A549 (cell line): ENCODE data around the gene AFG3L2.

ENCODE experiments used
- ATOH8 ChIP-seq: fragments of 250-450 bp; sonication (Bioruptor Pico); IDR thresholded peaks from 2 replicates; pipeline ENCODE4 v1.5.0; 2020; ENCODE audit warnings: low read depth, mild to moderate bottlenecking, moderate library complexity
- CTCF ChIP-seq: fragments of >200 bp; sonication (Bioruptor Twin); formaldehyde crosslinking; IDR thresholded peaks from 3 replicates; pipeline ENCODE4 v1.5.1; 2016
- ELK1 ChIP-seq: fragments of 150-350 bp; IDR thresholded peaks from 2 replicates; pipeline ENCODE4 v1.6.1; 2014; ENCODE audit warnings: low read depth, mild to moderate bottlenecking, low read length
- EP300 ChIP-seq, 2 experiments: fragments of >200 bp; sonication (Bioruptor Twin); formaldehyde crosslinking; IDR thresholded peaks; 2 replicates in 1 of 2; 3 replicates in 1 of 2; pipeline ENCODE4 v1.6.1; 2016 to 2017

GRCh38 chr18:12299862-12300261 lies 77.2 kb downstream of the AFG3L2 start:
- TF ChIP-seq ELK1 (no peak), ATOH8 (CRISPR knock-in tag) (no peak), EP300 (IDR thresholded peaks at IDR 0.05) (no peak), CTCF (no peak)
